GM12873 (cell line): ENCODE measurements around the gene BFSP1.

ENCODE experiments used
- TF ChIP-seq, protein P1 (sequence below): IDR thresholded peaks from 2 replicates; pipeline ENCODE4 v1.5.1; 2012; ENCODE audit warnings: low read depth, mild to moderate bottlenecking, moderate library complexity, low read length, control low read depth; ENCODE audit not compliant: insufficient read depth; ENCODE audit errors: missing control alignments

BFSP1 gene

DNA sequence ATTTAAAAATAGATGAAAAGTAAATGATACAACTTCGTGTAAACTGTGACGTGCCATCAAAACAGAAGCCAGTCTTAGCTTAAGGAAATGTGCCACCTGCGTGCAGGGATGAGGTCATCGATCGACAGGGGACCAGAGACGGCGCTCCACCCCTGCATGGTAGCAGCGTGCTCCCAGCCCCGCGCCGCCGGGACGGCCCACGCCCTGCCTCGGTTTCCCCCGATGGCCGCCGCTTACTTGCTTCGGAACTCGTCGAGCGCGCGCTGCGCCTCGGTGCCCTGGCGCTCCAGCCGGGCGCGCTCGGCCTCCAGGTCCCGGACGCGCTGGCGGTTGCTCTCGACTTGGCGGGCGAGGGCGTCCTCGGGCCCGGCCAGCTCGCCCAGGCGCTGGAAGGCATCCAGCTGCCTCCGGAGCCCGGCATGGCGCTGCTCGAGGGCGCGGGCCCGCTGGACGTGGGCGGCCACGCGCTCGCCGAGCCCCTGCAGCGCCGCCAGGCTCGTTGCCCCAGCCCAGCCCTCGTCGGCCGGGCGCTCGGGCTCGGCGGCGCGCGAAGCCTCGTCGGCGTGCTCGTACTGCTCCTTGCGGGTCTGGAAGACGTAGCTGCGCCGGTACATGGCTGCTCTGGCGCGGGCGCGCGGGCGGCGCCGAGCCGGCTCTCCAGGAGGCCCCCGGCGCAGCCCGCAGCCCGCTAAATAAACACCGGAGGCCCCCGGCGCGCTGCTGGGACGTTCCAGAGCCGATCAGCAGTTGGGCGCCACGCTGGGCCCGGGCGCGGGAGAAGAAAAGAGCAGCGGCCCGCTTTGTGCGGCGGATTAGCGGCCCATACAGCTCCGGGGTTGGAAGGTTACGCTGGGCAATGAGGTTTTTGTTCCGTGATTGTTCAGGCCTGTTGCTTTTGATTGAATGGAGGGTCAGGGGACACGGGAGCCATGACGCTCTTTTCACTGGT lies at the start of gene BFSP1:
Gene BFSP1, minus strand, starts transcription at position 664 of the 949 bp plus-strand sequence. Its CDS starts 50 bp downstream, at position 614.
- TF ChIP-seq, protein P1, sequence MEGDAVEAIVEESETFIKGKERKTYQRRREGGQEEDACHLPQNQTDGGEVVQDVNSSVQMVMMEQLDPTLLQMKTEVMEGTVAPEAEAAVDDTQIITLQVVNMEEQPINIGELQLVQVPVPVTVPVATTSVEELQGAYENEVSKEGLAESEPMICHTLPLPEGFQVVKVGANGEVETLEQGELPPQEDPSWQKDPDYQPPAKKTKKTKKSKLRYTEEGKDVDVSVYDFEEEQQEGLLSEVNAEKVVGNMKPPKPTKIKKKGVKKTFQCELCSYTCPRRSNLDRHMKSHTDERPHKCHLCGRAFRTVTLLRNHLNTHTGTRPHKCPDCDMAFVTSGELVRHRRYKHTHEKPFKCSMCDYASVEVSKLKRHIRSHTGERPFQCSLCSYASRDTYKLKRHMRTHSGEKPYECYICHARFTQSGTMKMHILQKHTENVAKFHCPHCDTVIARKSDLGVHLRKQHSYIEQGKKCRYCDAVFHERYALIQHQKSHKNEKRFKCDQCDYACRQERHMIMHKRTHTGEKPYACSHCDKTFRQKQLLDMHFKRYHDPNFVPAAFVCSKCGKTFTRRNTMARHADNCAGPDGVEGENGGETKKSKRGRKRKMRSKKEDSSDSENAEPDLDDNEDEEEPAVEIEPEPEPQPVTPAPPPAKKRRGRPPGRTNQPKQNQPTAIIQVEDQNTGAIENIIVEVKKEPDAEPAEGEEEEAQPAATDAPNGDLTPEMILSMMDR = no peak

DNA sequence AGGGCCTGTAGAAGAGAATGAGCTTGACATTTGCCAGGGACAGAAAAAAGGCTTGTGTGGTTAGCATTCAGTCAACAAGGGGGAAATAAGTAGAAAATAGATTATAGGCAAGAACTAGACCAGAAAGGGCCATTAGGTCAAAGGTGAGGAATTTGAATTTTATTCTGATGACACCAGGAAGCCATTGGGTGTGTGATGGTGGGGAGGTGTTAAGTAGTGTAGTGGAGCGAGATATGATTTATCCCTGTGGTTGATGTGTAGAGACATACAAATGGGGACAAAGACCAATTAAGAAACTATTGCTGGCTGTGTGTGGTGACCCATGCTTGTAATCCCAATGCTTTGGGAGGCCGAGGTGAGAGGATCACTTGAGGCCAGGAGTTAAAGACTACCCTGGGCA lies 49.7 kb upstream of the BFSP1 start:
- TF ChIP-seq, protein P1 = no peak

DNA sequence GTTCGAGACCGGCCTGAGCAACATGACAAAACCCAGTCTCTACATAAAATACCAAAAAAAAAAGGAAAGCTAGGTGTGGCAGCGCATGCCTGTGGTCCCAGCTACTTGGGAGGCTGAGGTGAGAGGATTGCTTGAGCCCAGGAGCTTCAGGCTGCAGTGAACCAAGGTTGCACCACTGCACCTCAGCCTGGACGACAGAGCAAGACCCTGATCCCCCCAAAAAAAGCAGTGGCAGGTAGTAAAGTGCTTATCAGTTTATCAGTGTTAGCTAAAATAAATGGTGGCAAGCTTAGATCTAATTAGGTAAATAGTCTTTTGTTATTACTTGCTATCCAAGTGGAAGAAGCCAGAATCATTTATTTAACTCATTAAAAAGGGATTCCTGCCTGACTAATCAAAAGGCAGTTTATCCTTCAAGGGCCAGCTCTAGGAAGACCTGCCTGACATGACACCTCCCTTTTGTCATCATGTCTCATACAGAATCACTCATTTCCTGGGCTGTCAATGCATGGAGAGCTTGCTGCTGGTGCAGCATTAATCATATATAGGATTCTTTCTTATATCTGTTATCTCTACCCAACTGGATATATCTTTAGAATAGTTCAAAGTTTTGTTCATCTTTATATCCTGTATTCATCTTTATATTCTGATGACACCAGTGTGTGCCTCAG lies 48.3 kb upstream of the BFSP1 start:
- TF ChIP-seq, protein P1 = no peak

DNA sequence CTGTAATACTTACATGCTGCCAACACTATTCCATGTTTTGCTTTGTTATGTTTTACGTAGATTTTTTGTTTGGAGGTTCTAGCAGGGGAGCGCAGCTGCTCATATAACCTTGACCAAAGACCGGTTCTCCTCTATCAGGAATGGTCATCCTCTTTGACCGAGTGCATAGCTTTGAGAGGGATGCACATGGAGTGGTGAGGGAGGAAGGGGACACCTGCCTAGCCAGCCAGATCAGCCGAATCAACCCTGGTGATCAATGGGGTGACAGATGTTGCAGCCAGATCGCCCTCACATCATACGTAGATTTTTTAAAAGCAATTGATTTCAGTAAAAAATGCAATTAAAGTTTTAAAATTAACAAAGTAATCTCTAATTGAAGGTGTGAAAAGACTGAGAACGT lies 45.0 kb upstream of the BFSP1 start:
- TF ChIP-seq, protein P1 = no peak

DNA sequence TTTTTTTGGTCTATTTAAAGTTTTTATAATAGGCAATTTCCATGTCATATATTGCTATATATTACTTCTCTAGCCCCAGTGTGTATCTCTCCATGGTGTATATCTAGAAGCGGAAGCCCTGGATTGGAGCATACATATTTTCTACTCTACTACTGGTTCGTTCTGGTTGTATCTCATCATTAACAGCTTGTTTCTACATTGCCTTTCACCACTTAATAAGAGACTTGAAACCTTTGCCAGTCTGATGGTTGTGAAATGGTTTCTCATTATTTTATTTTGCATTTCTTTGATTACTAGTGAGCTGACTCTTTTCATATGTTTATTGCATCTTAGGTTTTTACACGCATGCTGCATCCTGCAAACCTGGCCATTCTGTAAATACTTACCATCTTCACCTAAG lies 42.3 kb upstream of the BFSP1 start:
- TF ChIP-seq, protein P1 = no peak

DNA sequence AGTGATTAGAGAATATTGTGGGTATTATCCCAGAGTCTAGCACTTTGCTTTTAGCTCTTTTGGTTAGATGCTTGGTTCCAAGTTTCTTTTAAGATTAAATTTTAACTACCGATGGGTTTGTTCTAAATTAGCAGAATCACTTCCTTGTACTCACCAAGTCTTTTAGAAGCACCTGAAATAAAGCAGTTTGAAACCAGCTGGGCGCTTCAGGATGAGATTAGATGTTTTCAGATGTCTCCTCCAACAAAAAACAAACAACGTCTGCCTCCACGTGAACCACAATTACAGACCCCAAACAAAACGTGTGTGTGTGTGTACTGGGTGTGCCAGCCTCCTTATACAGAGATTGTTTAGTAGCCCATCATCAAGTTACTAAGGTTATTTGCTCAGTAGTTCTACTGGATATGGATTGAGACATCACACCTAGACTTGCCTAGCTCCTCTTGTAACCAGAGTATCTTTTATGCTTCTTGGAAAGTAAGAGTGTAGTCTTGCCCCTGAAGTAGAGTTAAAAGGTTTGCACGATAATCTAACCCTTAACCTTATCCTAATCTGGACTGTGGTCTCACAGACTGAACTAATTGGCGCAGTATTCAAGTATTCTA lies 41.0 kb upstream of the BFSP1 start:
- TF ChIP-seq, protein P1 = no peak

DNA sequence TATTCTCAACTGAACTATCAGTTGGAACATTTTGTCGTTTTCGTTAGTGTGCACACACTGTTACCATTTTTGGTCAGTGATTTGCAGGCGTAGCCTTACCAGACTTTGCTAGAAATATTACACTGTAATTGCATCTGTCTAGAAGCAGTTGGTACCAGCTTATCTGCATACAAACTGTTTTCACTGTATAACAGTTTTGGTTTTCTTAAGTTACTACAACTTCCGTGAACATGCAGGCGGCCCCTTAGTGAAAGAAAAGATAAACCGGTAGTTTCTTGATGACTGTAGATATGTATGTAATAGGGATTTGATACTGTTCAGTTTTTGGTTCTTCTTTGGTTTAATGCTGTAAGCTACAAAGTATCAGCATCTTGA lies 40.0 kb upstream of the BFSP1 start:
- TF ChIP-seq, protein P1 = no peak
